DOHH2 (cell line): Measurements from ENCODE around the gene STARD13.

Experiments used
- CTCF ChIP-seq: fragments of 200-600 bp; sonication (generic); IDR thresholded peaks from one replicate; pipeline ENCODE4 v1.5.1; 2014; ENCODE audit warnings: antibody characterized with exemption, mild to moderate bottlenecking, low read depth, low read length; ENCODE audit not compliant: poor library complexity, severe bottlenecking
- EZH2phosphoT487 ChIP-seq: fragments of 200-600 bp; sonication (generic); IDR thresholded peaks from 2 replicates; pipeline ENCODE4 v1.6.1; 2017; ENCODE audit warnings: borderline replicate concordance, mild to moderate bottlenecking, antibody characterized with exemption, low read length, moderate library complexity, mixed read lengths

- TF ChIP-seq CTCF: no peak
- no peak for TF ChIP-seq EZH2phosphoT487
These were observed 60.9 kb downstream of the STARD13 start for GRCh38 chr13:33224686-33225085.
